Measurements from ENCODE around the gene KIF5A.

GRCh38 chr12:57576613-57577160 is 26.8 kb downstream of the KIF5A start:
- TF ChIP-seq CTCF (IDR thresholded peaks at IDR 0.05) (no peak), EZH2phosphoT487 (IDR thresholded peaks at IDR 0.05) (no peak), EZH2 (IDR thresholded peaks at IDR 0.05) (no peak)

All from neural progenitor cell (in vitro differentiated cells).